ENCODE measurements around the gene RBBP4. TPM values are rescaled to one million over a fixed set of nuclear protein-coding genes. Genes with fewer than 3 reads are reported as not detected.

Gene RBBP4
- total and polyA plus RNA-seq, 2 of the 13 experiments (the other 11 are each of a cell fraction or from before 2014, with no cell fraction given), result 64.4 to 166 TPM

- TF ChIP-seq POGZ (CRISPR knock-in tag; IDR thresholded peaks at IDR 0.05) (no peak), PBX3 (CRISPR knock-in tag; IDR thresholded peaks at IDR 0.05; ENCODE audit: borderline replicate concordance) (no peak), ARID3A (IDR thresholded peaks at IDR 0.05; ENCODE audit: low read depth, low read length) (no peak), NFE2L1 (CRISPR knock-in tag; IDR thresholded peaks at IDR 0.05; ENCODE audit: borderline replicate concordance) (no peak), THAP7 (CRISPR knock-in tag; IDR thresholded peaks at IDR 0.05) (no peak), ZNF460 (CRISPR knock-in tag; IDR thresholded peaks at IDR 0.05; ENCODE audit: borderline replicate concordance) (no peak), KAT7 (CRISPR knock-in tag; IDR thresholded peaks at IDR 0.05; ENCODE audit: borderline replicate concordance) (no peak), ZNF609 (CRISPR knock-in tag; IDR thresholded peaks at IDR 0.05; ENCODE audit: borderline replicate concordance) (no peak), FOXJ3 (CRISPR knock-in tag; IDR thresholded peaks at IDR 0.05; ENCODE audit: borderline replicate concordance) (no peak), ZHX2 (IDR thresholded peaks at IDR 0.05; ENCODE audit: low read depth) (no peak), ZHX2 (CRISPR knock-in tag; IDR thresholded peaks at IDR 0.05; ENCODE audit: borderline replicate concordance) (no peak)
These were observed 54.5 kb downstream of the RBBP4 start (continued) for GRCh38 chr1:32705516-32705915.
